ENCODE results near the gene ACAN. TPM values are rescaled to one million over a fixed set of nuclear protein-coding genes. Genes with fewer than 3 reads are reported as not detected.

The ACAN gene
- total RNA-seq, 1 experiment from 2014 or later = not detected

- Mint-ChIP-seq H3K27ac (ENCODE audit: unreplicated experiment) (no peak overlapping the region), H3K9me3 (ENCODE audit: low read depth, unreplicated experiment) (no peaks in the 10 kb centered on the region), H3K27me3 (ENCODE audit: unreplicated experiment) (peaks cover 6% of the 10 kb centered on the region), H3K4me3 (ENCODE audit: low read depth, unreplicated experiment) (no peak overlapping the region), H3K4me1 (ENCODE audit: low read depth, unreplicated experiment) (peaks cover 4% of the 10 kb centered on the region), H3K36me3 (ENCODE audit: insufficient read depth, unreplicated experiment) (peaks cover 5% of the 10 kb centered on the region)
- no peak for DNase-seq
- TF ChIP-seq, protein P1, sequence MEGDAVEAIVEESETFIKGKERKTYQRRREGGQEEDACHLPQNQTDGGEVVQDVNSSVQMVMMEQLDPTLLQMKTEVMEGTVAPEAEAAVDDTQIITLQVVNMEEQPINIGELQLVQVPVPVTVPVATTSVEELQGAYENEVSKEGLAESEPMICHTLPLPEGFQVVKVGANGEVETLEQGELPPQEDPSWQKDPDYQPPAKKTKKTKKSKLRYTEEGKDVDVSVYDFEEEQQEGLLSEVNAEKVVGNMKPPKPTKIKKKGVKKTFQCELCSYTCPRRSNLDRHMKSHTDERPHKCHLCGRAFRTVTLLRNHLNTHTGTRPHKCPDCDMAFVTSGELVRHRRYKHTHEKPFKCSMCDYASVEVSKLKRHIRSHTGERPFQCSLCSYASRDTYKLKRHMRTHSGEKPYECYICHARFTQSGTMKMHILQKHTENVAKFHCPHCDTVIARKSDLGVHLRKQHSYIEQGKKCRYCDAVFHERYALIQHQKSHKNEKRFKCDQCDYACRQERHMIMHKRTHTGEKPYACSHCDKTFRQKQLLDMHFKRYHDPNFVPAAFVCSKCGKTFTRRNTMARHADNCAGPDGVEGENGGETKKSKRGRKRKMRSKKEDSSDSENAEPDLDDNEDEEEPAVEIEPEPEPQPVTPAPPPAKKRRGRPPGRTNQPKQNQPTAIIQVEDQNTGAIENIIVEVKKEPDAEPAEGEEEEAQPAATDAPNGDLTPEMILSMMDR (IDR thresholded peaks at IDR 0.05; ENCODE audit: unreplicated experiment) = no peak
- intact Hi-C loops (cut with micrococcal nuclease; ENCODE audit: unreplicated experiment) = loop anchor here (5.0 kb wide), 1 partner anchor 287 kb away; no protein-coding TSS in a partner anchor
- BruUV-seq (replicated peaks) = no TSS peak
- CTCF ChIA-PET = no interaction called here
These were observed 87.3 kb downstream of the ACAN start for GRCh38 chr15:88890495-88890894.

DNA sequence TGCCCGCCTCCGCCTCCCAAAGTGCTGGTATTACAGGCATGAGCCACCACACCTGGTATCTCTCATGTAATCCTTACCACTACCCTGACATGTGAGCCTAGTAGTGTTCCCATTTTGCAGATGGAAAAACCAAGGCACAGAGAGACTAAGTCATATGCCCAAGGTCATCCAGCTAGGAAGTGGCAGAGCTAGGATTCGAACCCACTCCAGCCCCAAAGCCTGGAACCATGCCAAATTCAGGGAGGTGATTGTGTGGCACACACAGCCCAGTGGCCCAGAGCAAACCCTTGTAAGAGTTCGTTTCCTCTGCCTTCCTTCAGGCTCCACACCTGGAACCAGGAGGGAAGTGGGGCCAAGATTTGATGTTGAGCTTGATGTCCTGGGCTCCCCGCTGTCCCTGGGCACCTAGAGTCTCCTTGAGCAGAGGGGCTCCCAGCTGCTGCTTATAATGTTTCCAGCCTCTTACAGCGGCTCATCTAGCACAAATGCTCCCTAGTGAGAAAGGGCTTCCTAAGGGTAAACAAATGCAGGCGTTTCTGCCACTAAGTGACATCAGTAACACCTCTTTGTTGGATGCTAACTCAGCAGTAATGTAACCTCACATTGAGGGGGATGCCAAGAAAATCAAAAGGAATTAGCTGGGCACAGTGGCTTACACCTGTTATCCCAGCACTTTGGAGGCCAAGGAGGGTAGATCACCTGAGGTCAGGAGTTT, 88.5 kb downstream of the ACAN start:
- CTCF ChIA-PET = no interaction called here

GRCh38 chr15:88894348-88894818, 91.1 kb downstream of the ACAN start:
- Mint-ChIP-seq H3K9me3 (ENCODE audit: low read depth, unreplicated experiment) (no peaks in the 10 kb centered on the region), H3K36me3 (ENCODE audit: insufficient read depth, unreplicated experiment) (peaks cover 7% of the 10 kb centered on the region), H3K4me1 (ENCODE audit: low read depth, unreplicated experiment) (peaks cover 16% of the 10 kb centered on the region), H3K27ac (ENCODE audit: unreplicated experiment) (no peak overlapping the region), H3K27me3 (ENCODE audit: unreplicated experiment) (peaks cover 12% of the 10 kb centered on the region), H3K4me3 (ENCODE audit: low read depth, unreplicated experiment) (peak overlapping the region; percentile 52)
- TSS peak; percentile 26 for BruUV-seq (replicated peaks)
- peak; percentile 94 for DNase-seq
- CTCF ChIA-PET = interaction anchor here (0.6 to 1.6 kb wide), 2 partner anchors 9 to 11 kb away, joined by 3 to 7 read pairs; no protein-coding TSS in a partner anchor
- TF ChIP-seq, protein P1 (IDR thresholded peaks at IDR 0.05; ENCODE audit: unreplicated experiment) = peak; percentile 74
- intact Hi-C loops (cut with micrococcal nuclease; ENCODE audit: unreplicated experiment) = loop anchor here (1.0 to 5.0 kb wide), 3 partner anchors 122 to 349 kb away; partner anchors contain the start of gene FANCI

More for the DNA sequence above, 88.5 kb downstream of the ACAN start:
- peaks cover 13% of the 10 kb centered on the region for H3K4me1 Mint-ChIP-seq (ENCODE audit: low read depth, unreplicated experiment)
- no peak overlapping the region for H3K27ac Mint-ChIP-seq (ENCODE audit: unreplicated experiment)
- H3K9me3 Mint-ChIP-seq (ENCODE audit: low read depth, unreplicated experiment) = no peaks in the 10 kb centered on the region
- H3K4me3 Mint-ChIP-seq (ENCODE audit: low read depth, unreplicated experiment) = no peak overlapping the region
- peaks cover 7% of the 10 kb centered on the region for H3K36me3 Mint-ChIP-seq (ENCODE audit: insufficient read depth, unreplicated experiment)
- TF ChIP-seq, protein P1 (IDR thresholded peaks at IDR 0.05; ENCODE audit: unreplicated experiment) = no peak
- BruUV-seq (replicated peaks) = no TSS peak
- peaks cover 12% of the 10 kb centered on the region for H3K27me3 Mint-ChIP-seq (ENCODE audit: unreplicated experiment)
- no peak for DNase-seq
- intact Hi-C loops (cut with micrococcal nuclease; ENCODE audit: unreplicated experiment) = loop anchor here (5.0 kb wide), 1 partner anchor 286 kb away; no protein-coding TSS in a partner anchor

GRCh38 chr15:88894819-88895767, 91.9 kb downstream of the ACAN start, which contains the start of gene HAPLN3:
Gene HAPLN3 (minus strand): TSS chr15:88895544. CDS start chr15:88887298, 8,246 bp downstream.
- Mint-ChIP-seq H3K4me3 (ENCODE audit: low read depth, unreplicated experiment) (peak within 1 kb of the TSS; percentile 52), H3K27ac (ENCODE audit: unreplicated experiment) (no peak within 1 kb of the TSS), H3K36me3 (ENCODE audit: insufficient read depth, unreplicated experiment) (peaks cover 7% of the 10 kb centered on the region), H3K27me3 (ENCODE audit: unreplicated experiment) (peaks cover 12% of the 10 kb centered on the region), H3K4me1 (ENCODE audit: low read depth, unreplicated experiment) (peaks cover 16% of the 10 kb centered on the region), H3K9me3 (ENCODE audit: low read depth, unreplicated experiment) (no peaks in the 10 kb centered on the region)
- intact Hi-C loops (cut with micrococcal nuclease; ENCODE audit: unreplicated experiment) = loop anchor here (1.0 to 5.0 kb wide), 4 partner anchors 122 to 348 kb away; partner anchors contain the start of gene FANCI
- peak; percentile 59 for DNase-seq
- TF ChIP-seq, protein P1 (IDR thresholded peaks at IDR 0.05; ENCODE audit: unreplicated experiment) = no peak
- BruUV-seq (replicated peaks) = no TSS peak
- CTCF ChIA-PET = interaction anchor here (0.6 to 1.6 kb wide), 2 partner anchors 10 kb away, joined by 3 to 7 read pairs; no protein-coding TSS in a partner anchor

All from Calu3 (cell line).